Posterior cingulate gyrus (tissue), 11 donors: ENCODE data around the gene TMEM178A.
"Not testable (repeated sequence)": the region's sequence is repeated elsewhere in the genome, so short reads cannot be mapped to it uniquely, and the experiment has no call there.

Experiments used
- DNase-seq, 10 donors: peaks; one replicate each; pipeline versions ENCODE4 v3.0.0 to v3.0.0-alpha.2; 2020 to 2021; ENCODE audit warnings: mixed read lengths in 3 of 10
- intact Hi-C: fragments of 100-400 bp; cut with DNase I; formaldehyde crosslinking; loops from one replicate; pipeline ENCODE4 v1.15.1; 2023

The TMEM178A gene

GRCh38 chr2:39706945-39707344, 41.2 kb downstream of the TMEM178A start:
- intact Hi-C loops, result no loop called here
- DNase-seq, result peak in 1 of 10 donors; percentile 66

DNA sequence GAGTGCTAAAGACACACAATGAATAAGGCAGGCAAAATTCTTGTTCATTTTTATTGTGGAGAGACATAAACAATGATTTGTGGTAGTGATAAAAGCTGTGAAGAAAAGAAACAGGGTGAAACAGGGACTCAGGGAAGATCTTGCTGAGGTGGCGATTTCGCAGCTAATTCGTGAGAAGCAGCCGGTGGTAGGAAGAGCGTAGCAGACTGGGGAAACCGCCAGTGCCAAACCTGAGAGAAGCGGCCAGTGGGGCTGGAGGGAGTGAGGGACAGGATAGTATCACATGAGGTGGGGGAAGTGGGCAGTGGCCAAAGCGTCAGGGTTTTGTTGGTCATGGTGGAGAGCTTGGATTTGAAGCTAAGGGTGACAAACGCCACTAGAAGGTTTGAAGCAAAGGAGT, 42.3 kb downstream of the TMEM178A start:
- DNase-seq, result peak in 2 of 10 donors; percentile 62 to 66
- intact Hi-C loops, result no loop called here

DNA sequence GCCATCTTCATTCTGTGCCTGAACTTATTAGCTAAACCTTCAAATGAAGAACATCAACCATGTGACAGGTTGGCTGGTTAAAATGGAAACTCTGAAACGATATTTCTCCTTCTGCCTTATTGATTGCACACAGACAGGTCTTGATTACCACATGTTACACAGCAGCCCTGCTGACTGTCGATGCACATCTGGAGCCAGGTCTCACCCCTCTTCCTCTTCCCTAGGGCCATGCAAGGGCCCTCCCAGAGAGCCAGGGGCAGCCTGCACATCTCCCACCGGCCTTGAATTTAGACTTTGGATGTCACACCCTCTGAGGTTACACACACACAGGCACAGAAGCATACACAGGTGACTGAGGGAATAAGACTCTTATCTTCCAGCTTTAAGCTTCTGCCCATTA, 45.1 kb downstream of the TMEM178A start:
- no peak for DNase-seq
- intact Hi-C loops, result no loop called here

GRCh38 chr2:39712953-39713352, 47.2 kb downstream of the TMEM178A start:
- no peak for DNase-seq
- intact Hi-C loops, result no loop called here

GRCh38 chr2:39715095-39715494, 49.4 kb downstream of the TMEM178A start:
- DNase-seq, result no peak
- intact Hi-C loops, result no loop called here

DNA sequence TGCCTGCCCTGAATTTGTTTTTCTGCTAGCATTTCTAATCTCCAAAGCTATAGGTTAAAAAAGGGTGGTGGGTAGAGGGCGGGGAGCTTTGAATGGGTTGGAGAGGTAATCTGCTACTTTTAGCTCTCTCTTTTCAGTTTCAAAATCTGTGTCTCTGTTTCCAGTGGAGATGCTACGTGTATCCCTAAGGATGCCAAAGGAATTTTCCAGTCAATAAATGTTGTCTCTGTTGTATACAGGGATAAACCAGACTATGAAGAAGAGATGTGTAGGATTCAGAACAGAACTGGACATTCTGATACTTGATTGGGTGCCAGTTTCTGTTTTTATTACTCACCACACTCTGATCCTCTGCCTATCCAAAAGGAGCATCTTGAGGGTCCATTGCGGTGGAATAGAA, 50.1 kb downstream of the TMEM178A start:
- intact Hi-C loops, result no loop called here
- no peak for DNase-seq

GRCh38 chr2:39717067-39717466, 51.4 kb downstream of the TMEM178A start:
- DNase-seq, result peak in 1 of 10 donors; percentile 55
- intact Hi-C loops, result no loop called here

GRCh38 chr2:39718483-39718882, 52.8 kb downstream of the TMEM178A start:
- intact Hi-C loops, result no loop called here
- peak in 1 of 10 donors; percentile 53 for DNase-seq

DNA sequence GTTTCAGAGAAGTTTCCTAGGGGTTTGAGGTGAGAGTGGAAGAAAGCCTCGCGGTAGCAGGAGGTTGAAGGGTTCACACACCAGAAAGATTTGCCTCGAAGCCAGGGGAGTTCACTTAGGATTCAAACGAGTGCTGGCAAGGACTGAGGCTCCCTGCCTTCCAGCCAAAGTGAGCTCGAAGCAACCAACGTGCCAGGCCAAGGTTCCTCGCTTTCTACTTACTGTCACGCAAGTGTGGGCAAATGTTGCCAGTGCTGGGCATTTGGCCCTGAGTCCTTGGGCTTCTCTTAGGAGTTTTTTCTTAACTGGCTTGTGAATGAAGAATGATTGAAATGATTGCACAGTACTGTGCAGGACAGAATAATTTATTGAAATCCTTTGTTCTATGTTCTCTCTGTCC, 53.6 kb downstream of the TMEM178A start:
- intact Hi-C loops, result no loop called here
- DNase-seq, result peak in 7 of 10 donors; percentile 32 to 90 (median 57)

- intact Hi-C loops, result loop anchor here (10.0 kb wide), 2 partner anchors 126 to 206 kb away; no protein-coding TSS in a partner anchor
- no peak for DNase-seq
These were observed 55.3 kb downstream of the TMEM178A start for GRCh38 chr2:39720970-39721369.

GRCh38 chr2:39723497-39723896, 57.8 kb downstream of the TMEM178A start:
- no peak for DNase-seq
- intact Hi-C loops, result loop anchor here (10.0 kb wide), 2 partner anchors 129 to 209 kb away; no protein-coding TSS in a partner anchor

DNA sequence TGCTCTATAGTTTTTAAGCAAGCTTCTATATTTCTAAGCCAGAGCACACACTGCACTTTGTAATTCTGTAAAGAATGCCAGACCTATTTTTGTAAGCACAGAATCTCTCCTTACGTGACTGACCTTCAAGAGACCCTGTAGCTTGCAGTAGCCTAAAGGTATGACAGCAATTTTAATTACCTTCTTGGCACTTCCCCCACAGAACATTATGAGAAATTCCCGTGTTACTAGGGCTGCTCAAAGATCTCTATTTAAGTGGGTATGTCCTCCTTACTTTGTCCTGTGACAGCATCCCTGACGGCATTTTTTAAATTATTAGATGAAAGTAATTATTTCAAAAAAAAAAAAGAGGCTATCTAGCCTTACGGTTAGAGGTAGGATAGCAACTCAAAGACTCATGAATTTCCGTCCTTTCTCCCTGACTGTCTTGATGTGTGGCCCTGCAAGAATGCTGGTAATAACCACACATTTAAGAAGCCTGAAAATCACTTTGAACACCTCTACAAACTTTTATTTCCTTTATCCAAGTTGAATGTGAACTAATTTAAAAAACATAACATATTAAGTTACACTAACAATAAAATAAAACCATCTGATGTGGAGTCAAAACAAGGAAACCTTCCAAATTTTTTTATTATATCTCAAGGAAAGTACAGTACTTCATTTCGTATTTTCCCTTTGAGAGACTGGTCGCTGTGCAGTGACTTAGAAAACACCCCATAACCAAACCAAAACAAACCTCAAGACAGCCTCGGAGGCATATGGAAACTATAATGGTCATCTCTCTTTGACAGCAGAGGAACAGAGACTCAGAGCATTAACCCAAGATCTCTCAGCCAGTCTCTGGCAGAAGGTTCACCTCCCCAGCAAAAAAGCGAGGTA, 58.5 kb downstream of the TMEM178A start:
- no peak for DNase-seq
- intact Hi-C loops, result loop anchor here (10.0 kb wide), 2 partner anchors 129 to 209 kb away; no protein-coding TSS in a partner anchor

GRCh38 chr2:39724828-39725144, 59.1 kb downstream of the TMEM178A start:
- intact Hi-C loops, result loop anchor here (10.0 kb wide), 2 partner anchors 130 to 210 kb away; no protein-coding TSS in a partner anchor
- DNase-seq, result no peak

- intact Hi-C loops, result loop anchor here (10.0 kb wide), 2 partner anchors 131 to 211 kb away; no protein-coding TSS in a partner anchor
- DNase-seq, result no peak
These were observed 59.7 kb downstream of the TMEM178A start for GRCh38 chr2:39725401-39725800.

GRCh38 chr2:39728085-39728484, 62.4 kb downstream of the TMEM178A start:
- not testable (repeated sequence) for DNase-seq
- intact Hi-C loops, result loop anchor here (10.0 kb wide), 2 partner anchors 133 to 213 kb away; no protein-coding TSS in a partner anchor

GRCh38 chr2:39728941-39729351, 63.2 kb downstream of the TMEM178A start:
- DNase-seq, result peak in 6 of 10 donors; percentile 34 to 86 (median 46)
- intact Hi-C loops, result loop anchor here (10.0 kb wide), 2 partner anchors 134 to 214 kb away; no protein-coding TSS in a partner anchor

GRCh38 chr2:39730276-39730675, 64.6 kb downstream of the TMEM178A start:
- intact Hi-C loops, result no loop called here
- DNase-seq, result no peak

GRCh38 chr2:39730685-39731302, 65.1 kb downstream of the TMEM178A start:
- DNase-seq, result no peak
- intact Hi-C loops, result no loop called here

DNA sequence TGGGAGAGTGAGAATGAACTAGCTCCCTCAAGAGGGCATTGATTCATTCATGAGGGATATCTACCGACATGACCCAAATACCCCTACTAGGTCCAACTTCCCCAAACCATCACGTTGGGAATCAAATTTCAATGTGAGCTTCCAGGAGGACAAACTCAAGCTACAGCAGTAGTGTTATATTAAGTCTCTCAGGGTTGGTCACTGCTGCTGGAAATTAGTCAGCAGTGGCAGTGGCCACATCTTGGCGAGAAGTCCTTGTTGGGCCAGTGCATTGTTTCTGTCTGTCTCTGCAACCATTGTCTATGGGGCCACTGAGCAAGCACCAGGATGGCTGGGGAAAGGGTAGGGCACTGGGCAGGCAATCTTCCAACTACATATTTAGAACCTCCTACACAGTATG, 65.8 kb downstream of the TMEM178A start:
- no peak for DNase-seq
- intact Hi-C loops, result no loop called here

GRCh38 chr2:39732482-39732881, 66.8 kb downstream of the TMEM178A start:
- DNase-seq, result no peak
- intact Hi-C loops, result no loop called here

GRCh38 chr2:39733070-39733674, 67.5 kb downstream of the TMEM178A start:
- intact Hi-C loops, result no loop called here
- DNase-seq, result no peak
